ENCODE results near the gene PRDM10.

GRCh38 chr11:129976328-129976727, 26.3 kb downstream of the PRDM10 start:
- TF ChIP-seq EZH2 (IDR thresholded peaks at IDR 0.05; ENCODE audit: borderline replicate concordance, low read length) (no peak), CTCF (conservative IDR thresholded peaks at IDR 0.05 in 1 of 2, IDR thresholded peaks at IDR 0.05 in 1 of 2; ENCODE audit: extremely low read depth in 1 of 2, insufficient read depth in 1 of 2, low read depth in 1 of 2, low read length in 2 of 2) (no peak)

Measured in mammary epithelial cell (primary cell).